Left ventricle myocardium inferior (tissue), 1 donor: ENCODE results near the gene PPP6C. TPM values are rescaled to one million over a fixed set of nuclear protein-coding genes. Genes with fewer than 3 reads are reported as not detected.
"Not testable (repeated sequence)": the region's sequence is repeated elsewhere in the genome, so short reads cannot be mapped to it uniquely, and the experiment has no call there.

Source experiments
- DNase-seq: peaks from one replicate; pipeline ENCODE4 v3.0.0-alpha.2; 2020
- H3K27ac ChIP-seq: fragments of 200-600 bp; replicated peaks from 2 replicates; pipeline ENCODE4 v1.8.0; 2021
- H3K27me3 ChIP-seq: fragments of 200-600 bp; 2 replicates; pipeline ENCODE4 v1.8.0; 2021; ENCODE audit warnings: low read depth
- H3K36me3 ChIP-seq: fragments of 200-600 bp; 2 replicates; pipeline ENCODE4 v1.8.0; 2021
- H3K4me1 ChIP-seq: fragments of 200-600 bp; 2 replicates; pipeline ENCODE4 v1.8.0; 2021
- H3K4me3 ChIP-seq: fragments of 200-600 bp; 2 replicates; pipeline ENCODE4 v1.8.0; 2021; ENCODE audit warnings: mild to moderate bottlenecking, moderate library complexity
- H3K9me3 ChIP-seq: fragments of 200-600 bp; replicated peaks from 2 replicates; pipeline ENCODE4 v1.8.0; 2021
- intact Hi-C: fragments of 100-400 bp; cut with micrococcal nuclease; formaldehyde crosslinking; loops from one replicate; pipeline ENCODE4 v1.11.0; 2022
- total RNA-seq: library from RNA; stranded (reverse); fragmentation: NEBNext Ultra II Directional; extraction: Animal tissue kit (Norgen Biotek cat#: 25700); gene quantifications from one replicate; pipeline ENCODE4 v1.2.1, GENCODE V29; 2021
- TF ChIP-seq, protein P1 (sequence below): fragments of 200-600 bp; IDR thresholded peaks from 2 replicates; pipeline ENCODE4 v1.8.0; 2021; ENCODE audit warnings: antibody characterized with exemption, mild to moderate bottlenecking, borderline replicate concordance
- donor health status: DM: no; HTN: yes; CAD: no; lungs with severe emphysema.

Gene PPP6C
- total RNA-seq, 1 donor from 2014 or later: 36.4 TPM

DNA sequence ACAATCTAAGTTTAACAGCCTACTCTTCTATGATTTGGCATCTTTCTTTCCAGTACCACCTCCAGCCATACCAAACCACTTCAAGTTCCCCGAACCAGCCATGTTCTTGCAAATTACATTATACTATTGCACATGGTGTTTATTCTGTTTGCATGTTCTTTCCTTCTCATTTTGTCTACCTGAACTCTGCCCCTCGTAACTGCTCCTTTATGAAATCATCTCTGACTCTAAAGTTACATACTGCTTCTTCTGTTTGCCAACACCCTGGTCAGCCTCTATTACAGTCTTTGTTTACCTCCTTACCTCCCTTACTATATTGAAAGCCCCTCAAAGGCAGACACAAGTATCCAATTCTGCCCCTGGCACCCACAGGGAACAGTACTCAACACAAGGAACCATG, 6.0 kb downstream of the PPP6C start:
- intact Hi-C loops: no loop called here
- TF ChIP-seq, protein P1, sequence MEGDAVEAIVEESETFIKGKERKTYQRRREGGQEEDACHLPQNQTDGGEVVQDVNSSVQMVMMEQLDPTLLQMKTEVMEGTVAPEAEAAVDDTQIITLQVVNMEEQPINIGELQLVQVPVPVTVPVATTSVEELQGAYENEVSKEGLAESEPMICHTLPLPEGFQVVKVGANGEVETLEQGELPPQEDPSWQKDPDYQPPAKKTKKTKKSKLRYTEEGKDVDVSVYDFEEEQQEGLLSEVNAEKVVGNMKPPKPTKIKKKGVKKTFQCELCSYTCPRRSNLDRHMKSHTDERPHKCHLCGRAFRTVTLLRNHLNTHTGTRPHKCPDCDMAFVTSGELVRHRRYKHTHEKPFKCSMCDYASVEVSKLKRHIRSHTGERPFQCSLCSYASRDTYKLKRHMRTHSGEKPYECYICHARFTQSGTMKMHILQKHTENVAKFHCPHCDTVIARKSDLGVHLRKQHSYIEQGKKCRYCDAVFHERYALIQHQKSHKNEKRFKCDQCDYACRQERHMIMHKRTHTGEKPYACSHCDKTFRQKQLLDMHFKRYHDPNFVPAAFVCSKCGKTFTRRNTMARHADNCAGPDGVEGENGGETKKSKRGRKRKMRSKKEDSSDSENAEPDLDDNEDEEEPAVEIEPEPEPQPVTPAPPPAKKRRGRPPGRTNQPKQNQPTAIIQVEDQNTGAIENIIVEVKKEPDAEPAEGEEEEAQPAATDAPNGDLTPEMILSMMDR: no peak
- peak overlapping the region; percentile 54 for H3K27ac ChIP-seq
- H3K4me3 ChIP-seq: no peak overlapping the region
- H3K9me3 ChIP-seq: no peaks in the 10 kb centered on the region
- H3K4me1 ChIP-seq: peaks cover 74% of the 10 kb centered on the region
- no peaks in the 10 kb centered on the region for H3K36me3 ChIP-seq
- DNase-seq: no peak
- H3K27me3 ChIP-seq: no peaks in the 10 kb centered on the region

DNA sequence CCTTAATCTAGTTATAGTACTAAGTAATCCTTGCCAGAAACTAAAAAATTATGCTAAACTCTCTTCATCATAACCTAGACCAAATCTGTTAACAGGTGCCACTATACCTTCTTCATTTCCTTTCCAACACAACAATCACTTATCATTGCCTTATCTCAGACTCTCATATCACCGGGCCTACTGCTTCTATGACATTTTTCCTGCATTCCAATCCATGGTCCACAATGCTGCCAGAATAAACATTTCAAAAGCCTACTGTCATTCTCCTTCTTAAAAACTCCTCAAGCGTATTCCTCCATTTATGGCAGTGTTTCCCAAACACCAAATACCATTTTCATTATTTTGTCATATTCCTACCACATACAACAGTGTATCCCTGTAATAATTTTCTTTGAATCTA, 6.5 kb downstream of the PPP6C start:
- no peaks in the 10 kb centered on the region for H3K9me3 ChIP-seq
- H3K4me3 ChIP-seq: peak overlapping the region; percentile 15
- TF ChIP-seq, protein P1: no peak
- H3K36me3 ChIP-seq: no peaks in the 10 kb centered on the region
- H3K27me3 ChIP-seq: no peaks in the 10 kb centered on the region
- peak overlapping the region; percentile 54 for H3K27ac ChIP-seq
- intact Hi-C loops: no loop called here
- no peak for DNase-seq
- peaks cover 69% of the 10 kb centered on the region for H3K4me1 ChIP-seq

DNA sequence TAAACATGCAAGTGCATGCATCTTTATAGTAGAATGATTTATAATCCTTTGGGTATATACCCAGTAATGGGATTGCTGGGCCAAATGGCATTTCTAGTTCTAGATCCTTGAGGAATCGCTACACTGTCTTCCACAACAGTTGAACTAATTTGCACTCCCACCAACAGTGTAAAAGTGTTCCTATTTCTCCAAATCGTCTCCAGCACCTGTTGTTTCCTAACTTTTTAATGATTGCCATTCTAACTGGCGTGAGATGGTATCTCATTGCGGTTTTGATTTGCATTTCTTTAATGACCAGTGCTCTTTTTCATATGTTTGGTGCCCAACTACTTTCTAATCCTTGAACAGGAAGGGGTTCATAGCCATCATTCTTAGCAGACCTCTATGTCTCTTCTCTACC, 7.8 kb downstream of the PPP6C start:
- intact Hi-C loops, DNase-seq, H3K36me3 ChIP-seq, H3K9me3 ChIP-seq, H3K4me3 ChIP-seq, H3K27me3 ChIP-seq, H3K27ac ChIP-seq: not testable (repeated sequence)
- peaks cover 57% of the 10 kb centered on the region for H3K4me1 ChIP-seq

DNA sequence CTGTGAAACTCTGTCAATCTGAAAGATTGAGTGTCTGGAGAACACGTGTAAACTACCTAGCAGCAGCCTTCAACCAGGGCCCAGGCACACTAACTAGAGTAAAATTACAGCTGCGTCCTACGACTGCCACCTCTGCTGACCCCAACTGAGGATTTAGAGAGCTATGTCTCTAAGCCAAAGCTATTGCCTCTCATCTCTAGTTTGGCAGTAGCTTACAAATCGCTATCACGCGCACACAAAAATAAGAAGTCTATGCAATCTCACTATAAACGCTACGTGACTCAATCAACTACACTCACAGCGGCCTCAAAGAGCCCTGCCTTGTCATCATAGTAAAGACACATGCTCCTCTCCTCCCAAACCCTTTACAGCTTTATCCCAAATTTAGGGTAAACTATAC, 8.7 kb downstream of the PPP6C start:
- TF ChIP-seq, protein P1: no peak
- H3K9me3 ChIP-seq: no peaks in the 10 kb centered on the region
- H3K27me3 ChIP-seq: no peaks in the 10 kb centered on the region
- no peak for DNase-seq
- peaks cover 57% of the 10 kb centered on the region for H3K4me1 ChIP-seq
- H3K27ac ChIP-seq: peak overlapping the region; percentile 7
- H3K36me3 ChIP-seq: no peaks in the 10 kb centered on the region
- intact Hi-C loops: no loop called here
- no peak overlapping the region for H3K4me3 ChIP-seq

DNA sequence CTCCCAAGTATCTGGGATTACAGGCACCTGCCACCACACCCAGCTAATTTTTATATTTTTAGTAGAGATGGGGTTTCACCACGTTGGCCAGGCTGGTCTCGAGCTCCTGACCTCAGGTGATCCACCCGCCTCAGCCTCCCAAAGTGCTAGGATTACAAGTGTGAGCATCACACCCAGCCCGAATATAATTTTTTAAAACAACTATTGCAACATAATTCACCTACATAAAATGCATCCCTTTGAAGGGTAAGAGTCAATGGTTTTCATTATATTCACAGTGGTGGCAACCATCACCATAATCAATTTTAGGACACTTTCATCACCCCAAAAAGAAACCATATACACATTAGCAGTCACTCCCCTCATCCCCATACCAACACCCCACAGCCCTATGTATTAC, 9.8 kb downstream of the PPP6C start:
- H3K4me3 ChIP-seq, DNase-seq, H3K27ac ChIP-seq, H3K9me3 ChIP-seq, intact Hi-C loops, H3K36me3 ChIP-seq, H3K27me3 ChIP-seq: not testable (repeated sequence)
- peaks cover 56% of the 10 kb centered on the region for H3K4me1 ChIP-seq

GRCh38 chr9:125177888-125178287, 11.7 kb downstream of the PPP6C start:
- no peaks in the 10 kb centered on the region for H3K9me3 ChIP-seq
- no peak for DNase-seq
- H3K27ac ChIP-seq: no peak overlapping the region
- no peaks in the 10 kb centered on the region for H3K27me3 ChIP-seq
- no peak overlapping the region for H3K4me3 ChIP-seq
- TF ChIP-seq, protein P1: no peak
- intact Hi-C loops: no loop called here
- H3K4me1 ChIP-seq: peaks cover 56% of the 10 kb centered on the region
- H3K36me3 ChIP-seq: peaks cover 4% of the 10 kb centered on the region

DNA sequence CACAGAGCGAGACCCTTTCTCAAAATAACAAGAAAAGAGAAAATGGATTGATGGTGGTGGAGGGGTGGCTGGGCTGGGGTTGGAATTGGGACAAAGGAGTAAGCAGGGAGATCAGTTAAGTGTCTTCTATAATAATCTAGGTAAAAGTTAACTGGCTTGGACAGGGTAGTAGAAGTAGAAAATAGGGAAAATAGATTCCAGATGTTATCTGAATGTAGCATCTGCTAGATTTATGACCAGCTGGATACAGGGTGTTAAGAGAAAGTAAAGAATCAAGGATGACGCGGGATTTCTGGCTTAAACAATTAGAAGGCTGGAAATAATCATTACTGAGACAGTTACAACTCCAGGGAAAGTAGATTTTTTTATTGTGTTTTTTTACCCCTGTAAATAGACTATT, 13.0 kb downstream of the PPP6C start:
- TF ChIP-seq, protein P1: no peak
- H3K36me3 ChIP-seq: peaks cover 4% of the 10 kb centered on the region
- H3K9me3 ChIP-seq: no peaks in the 10 kb centered on the region
- DNase-seq: no peak
- intact Hi-C loops: no loop called here
- no peak overlapping the region for H3K27ac ChIP-seq
- H3K4me3 ChIP-seq: no peak overlapping the region
- peaks cover 56% of the 10 kb centered on the region for H3K4me1 ChIP-seq
- no peaks in the 10 kb centered on the region for H3K27me3 ChIP-seq
